Neutrophil (primary cell): ENCODE data around the gene PRDM1.

ENCODE experiments used
- H3K27ac ChIP-seq: fragments of 200-600 bp; sonication (generic); 2 replicates; pipeline ENCODE4 v1.5.1; 2016; ENCODE audit warnings: mild to moderate bottlenecking, moderate library complexity
- H3K27me3 ChIP-seq: fragments of 200-600 bp; sonication (generic); 2 replicates; pipeline ENCODE4 v1.6.0; 2016; ENCODE audit warnings: mild to moderate bottlenecking
- H3K36me3 ChIP-seq: fragments of 200-600 bp; sonication (generic); 2 replicates; pipeline ENCODE4 v1.5.1; 2017
- H3K4me1 ChIP-seq, 2 experiments: fragments of 200-600 bp in 1 of 2; sonication (generic) in 1 of 2; 1 replicate in 1 of 2; 2 replicates in 1 of 2; pipeline versions ENCODE4 v1.5.1 to v1.6.1; 2013 to 2016; ENCODE audit warnings: low read depth in 1 of 2, low read length in 1 of 2, mild to moderate bottlenecking in 1 of 2, moderate library complexity in 1 of 2; ENCODE audit not compliant: control insufficient read depth in 1 of 2, insufficient read depth in 1 of 2
- H3K4me3 ChIP-seq, 2 experiments: fragments of 200-600 bp in 1 of 2; sonication (generic) in 1 of 2; 1 replicate in 1 of 2; 2 replicates in 1 of 2; pipeline ENCODE4 v1.5.1; 2013 to 2016; ENCODE audit warnings: low read depth in 1 of 2, low read length in 1 of 2, mild to moderate bottlenecking in 1 of 2, moderate library complexity in 1 of 2
- H3K9me3 ChIP-seq: fragments of 200-600 bp; sonication (generic); 2 replicates; pipeline ENCODE4 v1.5.1; 2016
- TF ChIP-seq, protein P1 (sequence below): fragments of 200-600 bp; sonication (generic); IDR thresholded peaks from 2 replicates; pipeline ENCODE4 v1.5.1; 2016; ENCODE audit warnings: antibody characterized with exemption

PRDM1 gene

DNA sequence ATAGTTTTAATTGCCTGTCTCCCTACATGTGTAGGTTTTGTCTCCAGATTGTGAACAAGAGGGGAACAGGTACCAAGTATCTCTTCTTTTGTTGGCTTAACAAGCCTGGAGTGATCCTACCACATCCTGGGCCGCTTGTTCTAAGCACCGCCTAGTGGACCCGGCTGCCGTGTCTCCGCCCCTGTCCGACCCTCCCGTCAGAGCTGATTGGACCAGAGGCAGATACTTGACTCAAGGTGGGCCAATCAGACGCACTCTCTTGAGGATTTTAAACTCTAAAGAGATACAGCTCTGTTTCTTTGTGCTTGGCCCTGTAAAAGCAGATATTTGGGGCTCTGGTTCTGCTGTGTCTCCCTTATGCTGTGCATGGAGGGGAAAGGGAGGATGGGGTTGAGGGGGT, 68.2 kb downstream of the PRDM1 start:
- TF ChIP-seq, protein P1, sequence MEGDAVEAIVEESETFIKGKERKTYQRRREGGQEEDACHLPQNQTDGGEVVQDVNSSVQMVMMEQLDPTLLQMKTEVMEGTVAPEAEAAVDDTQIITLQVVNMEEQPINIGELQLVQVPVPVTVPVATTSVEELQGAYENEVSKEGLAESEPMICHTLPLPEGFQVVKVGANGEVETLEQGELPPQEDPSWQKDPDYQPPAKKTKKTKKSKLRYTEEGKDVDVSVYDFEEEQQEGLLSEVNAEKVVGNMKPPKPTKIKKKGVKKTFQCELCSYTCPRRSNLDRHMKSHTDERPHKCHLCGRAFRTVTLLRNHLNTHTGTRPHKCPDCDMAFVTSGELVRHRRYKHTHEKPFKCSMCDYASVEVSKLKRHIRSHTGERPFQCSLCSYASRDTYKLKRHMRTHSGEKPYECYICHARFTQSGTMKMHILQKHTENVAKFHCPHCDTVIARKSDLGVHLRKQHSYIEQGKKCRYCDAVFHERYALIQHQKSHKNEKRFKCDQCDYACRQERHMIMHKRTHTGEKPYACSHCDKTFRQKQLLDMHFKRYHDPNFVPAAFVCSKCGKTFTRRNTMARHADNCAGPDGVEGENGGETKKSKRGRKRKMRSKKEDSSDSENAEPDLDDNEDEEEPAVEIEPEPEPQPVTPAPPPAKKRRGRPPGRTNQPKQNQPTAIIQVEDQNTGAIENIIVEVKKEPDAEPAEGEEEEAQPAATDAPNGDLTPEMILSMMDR, result no peak
- Histone ChIP-seq H3K36me3 (no peaks in the 10 kb centered on the region), H3K27me3 (no peaks in the 10 kb centered on the region), H3K4me3 (no peak overlapping the region), H3K27ac (no peak overlapping the region), H3K9me3 (no peaks in the 10 kb centered on the region), H3K4me1 (no peaks in the 10 kb centered on the region)

DNA sequence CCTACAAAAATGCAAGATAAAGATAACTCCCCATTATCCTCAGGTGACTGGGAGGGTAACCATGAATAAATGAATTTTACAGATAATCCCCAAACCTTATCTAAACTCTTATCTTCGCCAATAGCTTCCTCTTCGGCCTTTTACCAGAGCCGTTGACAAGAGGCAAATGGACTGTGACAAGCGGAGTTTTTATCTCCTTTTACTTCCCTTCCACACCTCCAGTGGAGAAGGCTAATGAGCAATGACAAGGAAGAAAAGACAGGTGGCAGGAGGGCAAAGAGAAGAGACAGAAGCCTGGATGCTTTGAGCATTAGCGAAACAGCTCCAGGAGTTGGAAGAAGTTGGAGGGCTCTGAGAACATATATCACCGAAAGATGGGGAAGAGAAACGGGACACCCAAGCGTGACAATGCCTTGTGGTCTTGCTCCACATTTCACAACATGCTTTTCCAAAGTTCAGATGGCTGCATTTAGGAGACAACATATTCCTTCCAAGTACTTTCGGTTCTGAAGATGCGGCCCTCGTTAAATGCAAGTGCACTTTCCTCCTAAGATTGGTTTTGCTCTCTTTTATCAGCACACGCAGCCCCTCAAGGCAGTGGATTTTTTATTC, 69.2 kb downstream of the PRDM1 start:
- TF ChIP-seq, protein P1, result no peak

DNA sequence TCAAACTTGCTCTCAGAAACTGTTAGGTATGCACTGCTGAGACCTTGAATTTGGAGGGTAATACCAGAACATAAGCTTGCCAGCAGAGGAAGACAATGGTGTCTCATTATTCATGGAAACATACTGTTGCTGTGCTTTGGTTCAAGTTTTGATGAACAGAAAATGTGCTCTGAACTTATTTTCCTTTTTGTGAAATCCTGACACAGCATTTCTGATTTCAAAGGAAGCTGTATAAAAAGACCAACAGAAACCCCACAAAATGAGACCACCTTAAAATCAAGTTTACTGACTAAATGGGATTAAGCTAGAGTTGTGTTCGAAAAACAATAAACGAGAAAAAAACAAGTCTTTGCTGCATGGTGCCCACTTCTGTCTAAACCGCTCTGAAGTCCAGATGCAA, 70.3 kb downstream of the PRDM1 start:
- Histone ChIP-seq H3K9me3 (no peaks in the 10 kb centered on the region), H3K36me3 (no peaks in the 10 kb centered on the region), H3K4me1 (no peaks in the 10 kb centered on the region), H3K27ac (no peak overlapping the region), H3K27me3 (no peaks in the 10 kb centered on the region), H3K4me3 (no peak overlapping the region)
- TF ChIP-seq, protein P1, result no peak

More for the DNA sequence above, 69.2 kb downstream of the PRDM1 start:
- Histone ChIP-seq H3K27me3 (no peaks in the 10 kb centered on the region), H3K36me3 (no peaks in the 10 kb centered on the region), H3K4me3 (no peak overlapping the region), H3K9me3 (no peaks in the 10 kb centered on the region), H3K27ac (no peak overlapping the region), H3K4me1 (no peaks in the 10 kb centered on the region)

DNA sequence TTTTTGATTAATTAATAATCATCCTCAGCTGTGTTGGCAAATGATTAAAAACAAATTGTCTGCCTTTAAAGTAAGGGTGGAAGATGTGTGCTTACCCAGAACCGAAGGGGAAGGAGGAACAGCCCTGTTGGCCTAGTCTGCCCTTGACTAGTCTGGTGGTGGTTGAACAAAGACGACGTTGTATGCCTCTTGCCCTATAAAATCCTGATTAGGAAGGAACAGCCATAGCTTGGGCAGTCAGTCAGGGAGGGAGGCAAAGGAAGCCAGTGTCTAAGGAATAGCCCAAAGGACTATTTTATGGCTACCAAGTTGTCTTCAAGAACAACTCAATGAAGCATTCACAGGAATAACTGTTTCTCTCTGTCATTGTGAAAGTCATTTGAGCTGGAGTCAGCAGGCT, 70.7 kb downstream of the PRDM1 start:
- Histone ChIP-seq H3K27me3 (no peaks in the 10 kb centered on the region), H3K4me3 (no peak overlapping the region), H3K9me3 (no peaks in the 10 kb centered on the region), H3K4me1 (no peaks in the 10 kb centered on the region), H3K27ac (no peak overlapping the region), H3K36me3 (no peaks in the 10 kb centered on the region)
- TF ChIP-seq, protein P1, result no peak

DNA sequence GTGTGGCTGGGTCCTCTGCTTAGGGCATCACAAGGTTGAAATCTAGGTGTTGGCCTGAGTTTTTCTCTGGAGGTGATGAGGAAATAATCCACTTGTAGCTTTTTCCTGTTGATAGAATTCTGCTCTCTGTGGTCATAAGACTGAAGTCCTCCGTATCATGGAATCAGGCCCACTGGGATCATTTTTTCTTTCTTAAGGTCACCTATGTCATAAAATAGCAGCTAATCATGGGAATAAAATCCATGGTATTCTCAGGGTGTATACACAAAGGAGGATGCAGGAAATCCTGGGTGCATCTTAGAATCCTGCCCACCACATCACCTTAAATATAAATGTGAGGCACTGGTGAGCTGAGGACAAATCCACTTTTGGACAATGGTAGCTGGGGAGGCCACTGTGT, 72.7 kb downstream of the PRDM1 start:
- Histone ChIP-seq H3K36me3 (no peaks in the 10 kb centered on the region), H3K27ac (no peak overlapping the region), H3K9me3 (no peaks in the 10 kb centered on the region), H3K4me1 (peaks cover 11% of the 10 kb centered on the region in 2 experiments), H3K27me3 (no peaks in the 10 kb centered on the region), H3K4me3 (no peak overlapping the region)
- TF ChIP-seq, protein P1, result no peak
